Measurements from ENCODE around the gene KLF2. TPM values are rescaled to one million over a fixed set of nuclear protein-coding genes. Genes with fewer than 3 reads are reported as not detected.

Gene KLF2
- total RNA-seq, 2 donors from 2014 or later: 12.9 to 18.7 TPM

- Histone ChIP-seq H3K9ac (ENCODE audit: low read depth in 2 of 2, low read length in 2 of 2) (no peak overlapping the region), H3K4me3 (no peak overlapping the region)
- no peak for DNase-seq
Observed at GRCh38 chr19:16338470-16339360, 14.1 kb downstream of the KLF2 start.

GRCh38 chr19:16339361-16339725, 14.7 kb downstream of the KLF2 start:
- intact Hi-C loops (cut with DNase I): no loop called here
- Histone ChIP-seq H3K27ac (no peak overlapping the region), H3K9ac (ENCODE audit: low read depth in 2 of 2, low read length in 2 of 2) (no peak overlapping the region)

More at GRCh38 chr19:16338470-16339360, 14.1 kb downstream of the KLF2 start:
- H3K27me3 ChIP-seq: no peaks in the 10 kb centered on the region
- H3K36me3 ChIP-seq: no peaks in the 10 kb centered on the region
- no peaks in the 10 kb centered on the region for H3K4me1 ChIP-seq
- no peak overlapping the region for H3K27ac ChIP-seq
- H3K9me3 ChIP-seq: no peaks in the 10 kb centered on the region
- TF ChIP-seq CTCF (IDR thresholded peaks at IDR 0.05): no peak
- intact Hi-C loops (cut with DNase I): no loop called here

GRCh38 chr19:16340092-16340491, 15.5 kb downstream of the KLF2 start:
- Histone ChIP-seq H3K36me3 (no peaks in the 10 kb centered on the region), H3K4me1 (no peaks in the 10 kb centered on the region), H3K27ac (no peak overlapping the region), H3K27me3 (no peaks in the 10 kb centered on the region), H3K4me3 (no peak overlapping the region), H3K9ac (ENCODE audit: low read depth in 2 of 2, low read length in 2 of 2) (no peak overlapping the region), H3K9me3 (no peaks in the 10 kb centered on the region)
- no peak for DNase-seq
- TF ChIP-seq CTCF (IDR thresholded peaks at IDR 0.05): no peak
- intact Hi-C loops (cut with DNase I): loop anchor here (5.0 kb wide), 1 partner anchor 42 kb away; no protein-coding TSS in a partner anchor

More at GRCh38 chr19:16339361-16339725, 14.7 kb downstream of the KLF2 start:
- no peak overlapping the region for H3K4me3 ChIP-seq
- DNase-seq: no peak
- no peaks in the 10 kb centered on the region for H3K9me3 ChIP-seq
- H3K4me1 ChIP-seq: no peaks in the 10 kb centered on the region
- H3K27me3 ChIP-seq: no peaks in the 10 kb centered on the region
- no peaks in the 10 kb centered on the region for H3K36me3 ChIP-seq
- no peak for TF ChIP-seq CTCF (IDR thresholded peaks at IDR 0.05)

GRCh38 chr19:16340654-16341053, 16.0 kb downstream of the KLF2 start:
- TF ChIP-seq CTCF (IDR thresholded peaks at IDR 0.05): no peak
- no peak overlapping the region for H3K9ac ChIP-seq (ENCODE audit: low read depth in 2 of 2, low read length in 2 of 2)
- no peaks in the 10 kb centered on the region for H3K4me1 ChIP-seq
- intact Hi-C loops (cut with DNase I): loop anchor here (5.0 kb wide), 1 partner anchor 42 kb away; no protein-coding TSS in a partner anchor
- H3K36me3 ChIP-seq: no peaks in the 10 kb centered on the region
- H3K4me3 ChIP-seq: no peak overlapping the region
- H3K27me3 ChIP-seq: no peaks in the 10 kb centered on the region
- DNase-seq: no peak
- no peaks in the 10 kb centered on the region for H3K9me3 ChIP-seq
- H3K27ac ChIP-seq: no peak overlapping the region

GRCh38 chr19:16342002-16342715, 17.5 kb downstream of the KLF2 start:
- no peaks in the 10 kb centered on the region for H3K36me3 ChIP-seq
- peak overlapping the region; percentile 32 for H3K27ac ChIP-seq
- H3K9ac ChIP-seq (ENCODE audit: low read depth in 2 of 2, low read length in 2 of 2): no peak overlapping the region
- intact Hi-C loops (cut with DNase I): loop anchor here (5.0 kb wide), 1 partner anchor 40 kb away; no protein-coding TSS in a partner anchor
- H3K4me1 ChIP-seq: no peaks in the 10 kb centered on the region
- no peak overlapping the region for H3K4me3 ChIP-seq
- H3K9me3 ChIP-seq: no peaks in the 10 kb centered on the region
- DNase-seq: no peak
- H3K27me3 ChIP-seq: no peaks in the 10 kb centered on the region
- no peak for TF ChIP-seq CTCF (IDR thresholded peaks at IDR 0.05)
